ENCODE results near the gene RPSA.
A peak's percentile ranks its signal among the peaks of the same experiment; 100 is the strongest.

The RPSA gene

GRCh38 chr3:39383045-39383880 lies 23.3 kb upstream of the RPSA start, which contains the start of gene SLC25A38:
Gene SLC25A38 (plus strand): TSS chr3:39383370. CDS start chr3:39383725, 355 bp downstream.
- peak; percentile 79 for ATAC-seq (replicated peaks)
- Mint-ChIP-seq H3K27me3 (no peaks in the 10 kb centered on the region), H3K9me3 (no peaks in the 10 kb centered on the region), H3K27ac (peak within 1 kb of the TSS; percentile 98 to 99), H3K4me1 (ENCODE audit: low read depth in 2 of 2) (peaks cover 37% of the 10 kb centered on the region in 2 donors), H3K36me3 (ENCODE audit: insufficient read depth) (peaks cover 29% of the 10 kb centered on the region), H3K4me3 (peak within 1 kb of the TSS; percentile 96 to 98)
- DNase-seq = peak; percentile 73 to 79 (median 75)

GRCh38 chr3:39383881-39384664 lies 22.4 kb upstream of the RPSA start:
- Mint-ChIP-seq H3K4me3 (peak overlapping the region; percentile 96 to 98), H3K27ac (peak overlapping the region; percentile 98 to 99), H3K27me3 (no peaks in the 10 kb centered on the region), H3K9me3 (no peaks in the 10 kb centered on the region), H3K4me1 (ENCODE audit: low read depth in 2 of 2) (peaks cover 42 to 44% of the 10 kb centered on the region in 2 donors), H3K36me3 (ENCODE audit: insufficient read depth) (peaks cover 29% of the 10 kb centered on the region)
- peak; percentile 94 to 96 (median 96) for DNase-seq
- ATAC-seq (replicated peaks) = peak; percentile 76

GRCh38 chr3:39384665-39385000 lies 21.9 kb upstream of the RPSA start:
- Mint-ChIP-seq H3K27ac (peak overlapping the region; percentile 98 to 99), H3K4me1 (ENCODE audit: low read depth in 2 of 2) (peaks cover 48 to 50% of the 10 kb centered on the region in 2 donors), H3K27me3 (no peaks in the 10 kb centered on the region), H3K9me3 (no peaks in the 10 kb centered on the region), H3K36me3 (ENCODE audit: insufficient read depth) (peaks cover 31% of the 10 kb centered on the region), H3K4me3 (peak overlapping the region; percentile 96 to 98)
- DNase-seq = no peak
- ATAC-seq (replicated peaks) = no peak

GRCh38 chr3:39385456-39386090 lies 20.9 kb upstream of the RPSA start:
- Mint-ChIP-seq H3K9me3 (no peaks in the 10 kb centered on the region), H3K4me3 (peak overlapping the region; percentile 96 to 98), H3K4me1 (ENCODE audit: low read depth in 2 of 2) (peaks cover 54 to 57% of the 10 kb centered on the region in 2 donors), H3K36me3 (ENCODE audit: insufficient read depth) (peaks cover 39% of the 10 kb centered on the region), H3K27ac (peak overlapping the region; percentile 98 to 99), H3K27me3 (no peaks in the 10 kb centered on the region)
- DNase-seq (no peak), ATAC-seq (replicated peaks) (no peak)

- no peak for ATAC-seq (replicated peaks)
- peak overlapping the region; percentile 9 to 83 for H3K27ac Mint-ChIP-seq
- no peaks in the 10 kb centered on the region for H3K9me3 Mint-ChIP-seq
- DNase-seq = no peak
- peak overlapping the region in 1 of 2 donors; percentile 4 for H3K4me3 Mint-ChIP-seq
- H3K36me3 Mint-ChIP-seq (ENCODE audit: insufficient read depth) = peaks cover 46% of the 10 kb centered on the region
- H3K27me3 Mint-ChIP-seq = no peaks in the 10 kb centered on the region
- peaks cover 56 to 63% of the 10 kb centered on the region in 2 donors for H3K4me1 Mint-ChIP-seq (ENCODE audit: low read depth in 2 of 2)
Observed at GRCh38 chr3:39386318-39386717, 20.2 kb upstream of the RPSA start.

GRCh38 chr3:39387411-39387975 lies 19.0 kb upstream of the RPSA start:
- Mint-ChIP-seq H3K27me3 (no peaks in the 10 kb centered on the region), H3K4me3 (peak overlapping the region; percentile 3 to 23), H3K9me3 (no peaks in the 10 kb centered on the region), H3K36me3 (ENCODE audit: insufficient read depth) (peaks cover 53% of the 10 kb centered on the region), H3K27ac (peak overlapping the region; percentile 9 to 83), H3K4me1 (ENCODE audit: low read depth in 2 of 2) (peaks cover 56 to 64% of the 10 kb centered on the region in 2 donors)
- DNase-seq (no peak), ATAC-seq (replicated peaks) (no peak)

- no peak for DNase-seq
- ATAC-seq (replicated peaks) = no peak
- Mint-ChIP-seq H3K27me3 (no peaks in the 10 kb centered on the region), H3K4me1 (ENCODE audit: low read depth in 2 of 2) (peaks cover 55 to 63% of the 10 kb centered on the region in 2 donors), H3K9me3 (no peaks in the 10 kb centered on the region), H3K4me3 (peak overlapping the region; percentile 33 to 72), H3K36me3 (ENCODE audit: insufficient read depth) (peaks cover 57% of the 10 kb centered on the region), H3K27ac (peak overlapping the region; percentile 9 to 83)
Observed at GRCh38 chr3:39388153-39388552, 18.4 kb upstream of the RPSA start.

- DNase-seq (no peak), ATAC-seq (replicated peaks) (peak; percentile 22)
- Mint-ChIP-seq H3K36me3 (ENCODE audit: insufficient read depth) (peaks cover 57% of the 10 kb centered on the region), H3K4me3 (peak overlapping the region; percentile 33 to 72), H3K27me3 (no peaks in the 10 kb centered on the region), H3K9me3 (no peaks in the 10 kb centered on the region), H3K4me1 (ENCODE audit: low read depth in 2 of 2) (peaks cover 49 to 57% of the 10 kb centered on the region in 2 donors), H3K27ac (peak overlapping the region; percentile 67 to 83)
Observed at GRCh38 chr3:39388741-39389248, 17.7 kb upstream of the RPSA start.

GRCh38 chr3:39390181-39390580 lies 16.3 kb upstream of the RPSA start:
- Mint-ChIP-seq H3K9me3 (no peaks in the 10 kb centered on the region), H3K27ac (peak overlapping the region; percentile 67 to 83), H3K4me3 (peak overlapping the region in 1 of 2 donors; percentile 31), H3K4me1 (ENCODE audit: low read depth in 2 of 2) (peaks cover 44 to 54% of the 10 kb centered on the region in 2 donors), H3K27me3 (no peaks in the 10 kb centered on the region), H3K36me3 (ENCODE audit: insufficient read depth) (peaks cover 60% of the 10 kb centered on the region)
- ATAC-seq (replicated peaks) (no peak), DNase-seq (no peak)

- no peak for DNase-seq
- no peak for ATAC-seq (replicated peaks)
- Mint-ChIP-seq H3K4me1 (ENCODE audit: low read depth in 2 of 2) (peaks cover 4 to 5% of the 10 kb centered on the region in 2 donors), H3K9me3 (no peaks in the 10 kb centered on the region), H3K4me3 (no peak overlapping the region), H3K27ac (no peak overlapping the region), H3K36me3 (ENCODE audit: insufficient read depth) (peaks cover 88% of the 10 kb centered on the region), H3K27me3 (no peaks in the 10 kb centered on the region)
Observed at GRCh38 chr3:39396690-39397089, 9.8 kb upstream of the RPSA start.

- Mint-ChIP-seq H3K4me1 (ENCODE audit: low read depth in 2 of 2) (peaks cover 4 to 5% of the 10 kb centered on the region in 2 donors), H3K27me3 (no peaks in the 10 kb centered on the region)
- peak; percentile 22 for ATAC-seq (replicated peaks)
Observed at GRCh38 chr3:39398700-39399099, 7.8 kb upstream of the RPSA start.

GRCh38 chr3:39401983-39402382 lies 4.5 kb upstream of the RPSA start:
- peaks cover 56% of the 10 kb centered on the region for H3K36me3 Mint-ChIP-seq (ENCODE audit: insufficient read depth)
- ATAC-seq (replicated peaks) (no peak), DNase-seq (no peak)
- H3K4me3 Mint-ChIP-seq = no peak overlapping the region
- H3K27me3 Mint-ChIP-seq = no peaks in the 10 kb centered on the region
- peak overlapping the region in 1 of 2 donors; percentile 49 for H3K27ac Mint-ChIP-seq
- H3K4me1 Mint-ChIP-seq (ENCODE audit: low read depth in 2 of 2) = peaks cover 7 to 8% of the 10 kb centered on the region in 2 donors
- no peaks in the 10 kb centered on the region for H3K9me3 Mint-ChIP-seq

More at GRCh38 chr3:39398700-39399099, 7.8 kb upstream of the RPSA start:
- H3K36me3 Mint-ChIP-seq (ENCODE audit: insufficient read depth) = peaks cover 79% of the 10 kb centered on the region
- H3K4me3 Mint-ChIP-seq = no peak overlapping the region
- H3K9me3 Mint-ChIP-seq = no peaks in the 10 kb centered on the region
- no peak for DNase-seq
- H3K27ac Mint-ChIP-seq = peak overlapping the region in 1 of 2 donors; percentile 82
